C1 segment of cervical spinal cord (tissue), 14 donors: ENCODE data around the gene CAPN12.

ENCODE experiments used
- DNase-seq, 14 donors: peaks; one replicate each; lab custom pipeline; 2025; lab: John Stamatoyannopoulos, UW

Gene CAPN12

DNA sequence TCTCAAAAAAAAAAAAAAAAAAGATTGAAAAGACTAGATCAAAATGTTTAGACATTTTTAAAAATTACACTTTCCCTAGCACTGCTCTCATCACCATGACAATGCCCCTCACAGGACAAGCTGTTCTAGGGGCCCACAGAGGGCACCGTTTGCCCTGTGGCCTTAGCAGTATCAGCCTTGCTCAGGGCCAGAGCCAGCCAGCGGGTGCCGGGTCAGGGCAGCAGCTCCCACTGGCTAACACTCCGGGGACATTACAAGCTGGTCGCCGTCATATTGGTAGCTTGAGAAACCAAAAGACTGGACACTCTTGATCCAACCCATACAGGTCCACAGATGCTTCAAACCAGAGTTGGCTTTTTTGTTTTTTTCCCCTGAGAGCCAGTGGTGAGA lies 18.0 kb downstream of the CAPN12 start:
- no peak for DNase-seq

DNA sequence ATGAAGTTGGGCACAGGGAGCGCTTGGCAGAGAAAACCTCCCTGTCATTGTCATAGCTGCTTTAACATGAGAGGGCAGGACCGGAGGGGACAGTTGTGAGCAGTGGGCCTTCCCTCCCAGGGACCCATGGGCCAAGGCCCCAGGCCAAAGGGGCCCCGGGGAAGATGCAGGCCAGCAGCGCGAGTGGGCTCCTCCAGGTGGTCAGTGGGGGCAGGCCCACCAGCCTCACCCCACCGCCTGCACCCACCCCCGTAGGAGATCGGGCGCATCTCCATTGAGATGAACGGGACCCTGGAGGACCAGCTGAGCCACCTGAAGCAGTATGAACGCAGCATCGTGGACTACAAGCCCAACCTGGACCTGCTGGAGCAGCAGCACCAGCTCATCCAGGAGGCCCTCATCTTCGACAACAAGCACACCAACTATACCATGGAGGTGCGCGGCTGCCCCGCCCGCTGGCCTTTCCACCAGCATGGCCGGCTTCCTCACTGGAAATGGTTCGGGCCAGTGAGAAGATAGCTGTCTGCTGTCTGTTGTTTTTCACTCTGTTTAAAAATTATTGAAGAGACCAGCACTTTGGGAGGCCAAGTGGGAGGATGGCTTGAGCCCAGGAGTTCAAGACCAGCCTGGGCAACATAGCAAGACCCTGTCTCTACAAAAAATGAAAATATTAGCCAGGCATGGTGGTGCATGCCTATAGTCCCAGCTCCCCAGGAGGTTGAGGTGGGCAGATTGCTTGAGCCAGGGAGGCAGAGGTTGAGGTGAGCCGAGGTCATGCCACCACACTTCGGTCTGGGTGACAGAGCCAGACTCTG lies 18.6 kb downstream of the CAPN12 start:
- no peak for DNase-seq

DNA sequence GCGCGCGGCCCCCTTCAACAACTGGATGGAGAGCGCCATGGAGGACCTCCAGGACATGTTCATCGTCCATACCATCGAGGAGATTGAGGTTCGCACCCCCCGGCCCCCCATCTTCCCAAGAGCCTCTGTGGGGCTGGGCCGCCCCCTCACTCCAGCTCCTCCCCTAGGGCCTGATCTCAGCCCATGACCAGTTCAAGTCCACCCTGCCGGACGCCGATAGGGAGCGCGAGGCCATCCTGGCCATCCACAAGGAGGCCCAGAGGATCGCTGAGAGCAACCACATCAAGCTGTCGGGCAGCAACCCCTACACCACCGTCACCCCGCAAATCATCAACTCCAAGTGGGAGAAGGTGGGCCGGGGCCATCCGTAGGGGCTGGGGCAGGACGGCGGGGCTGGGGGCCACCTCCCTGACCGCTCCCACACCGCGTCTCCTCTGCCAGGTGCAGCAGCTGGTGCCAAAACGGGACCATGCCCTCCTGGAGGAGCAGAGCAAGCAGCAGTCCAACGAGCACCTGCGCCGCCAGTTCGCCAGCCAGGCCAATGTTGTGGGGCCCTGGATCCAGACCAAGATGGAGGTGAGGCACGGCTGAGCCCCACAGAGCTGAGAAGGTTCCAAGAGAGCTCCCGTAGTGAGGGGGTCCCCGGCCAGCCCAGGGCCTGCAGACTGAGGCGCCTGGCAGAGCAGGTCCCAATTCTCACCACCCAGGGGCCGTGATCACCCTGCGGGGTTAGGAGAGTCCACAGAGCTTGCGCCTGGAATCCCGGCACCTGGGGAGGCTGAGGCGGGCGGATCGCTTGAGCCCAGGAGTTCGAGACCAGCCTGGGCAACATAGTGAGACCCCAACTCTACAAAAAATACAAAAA lies 20.1 kb downstream of the CAPN12 start:
- DNase-seq: no peak

DNA sequence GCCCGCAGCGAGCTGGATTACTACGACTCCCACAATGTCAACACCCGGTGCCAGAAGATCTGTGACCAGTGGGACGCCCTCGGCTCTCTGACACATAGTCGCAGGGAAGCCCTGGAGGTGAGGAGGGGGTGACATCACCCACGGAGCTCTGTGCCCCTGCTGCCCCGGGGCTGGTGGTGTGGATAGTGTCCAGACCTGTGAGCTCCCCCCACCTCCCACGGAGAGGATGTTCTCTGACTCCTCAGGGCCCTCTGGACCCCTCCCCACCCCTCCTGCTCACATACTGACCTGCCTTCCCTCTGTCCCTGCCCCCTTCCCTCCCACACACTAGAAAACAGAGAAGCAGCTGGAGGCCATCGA lies 20.7 kb downstream of the CAPN12 start:
- no peak for DNase-seq

DNA sequence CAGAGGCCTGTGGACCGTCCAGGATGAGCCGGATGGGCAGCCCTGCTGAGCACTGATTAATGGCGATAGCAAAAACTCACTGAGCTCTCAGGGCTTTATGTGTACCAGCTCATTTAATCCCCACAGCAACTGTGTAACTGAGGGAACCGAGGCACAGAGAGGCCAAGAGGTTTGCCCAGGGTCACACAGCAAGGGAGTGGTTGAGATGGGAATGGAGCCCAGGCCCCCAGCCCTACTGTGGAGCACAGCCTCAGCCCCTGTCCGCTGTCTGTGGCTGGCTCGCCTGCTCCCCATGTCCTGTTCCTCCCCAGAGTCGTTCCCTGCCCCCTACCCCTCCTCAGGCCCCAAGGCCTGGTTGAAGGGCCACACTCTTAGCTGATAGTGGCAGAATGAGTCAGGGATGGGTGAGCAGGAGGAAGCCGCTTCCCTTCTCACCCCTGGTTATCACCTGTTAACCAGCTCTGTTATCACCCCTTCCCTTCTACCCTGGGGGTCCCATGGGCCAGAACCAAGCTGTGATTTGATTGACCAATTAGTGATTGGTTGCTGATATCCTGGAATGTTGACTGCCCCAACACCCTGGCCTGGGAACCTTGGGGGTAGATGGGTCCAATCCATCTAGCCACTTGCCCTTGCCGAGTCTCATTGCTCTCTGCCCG lies 21.2 kb downstream of the CAPN12 start:
- no peak for DNase-seq

DNA sequence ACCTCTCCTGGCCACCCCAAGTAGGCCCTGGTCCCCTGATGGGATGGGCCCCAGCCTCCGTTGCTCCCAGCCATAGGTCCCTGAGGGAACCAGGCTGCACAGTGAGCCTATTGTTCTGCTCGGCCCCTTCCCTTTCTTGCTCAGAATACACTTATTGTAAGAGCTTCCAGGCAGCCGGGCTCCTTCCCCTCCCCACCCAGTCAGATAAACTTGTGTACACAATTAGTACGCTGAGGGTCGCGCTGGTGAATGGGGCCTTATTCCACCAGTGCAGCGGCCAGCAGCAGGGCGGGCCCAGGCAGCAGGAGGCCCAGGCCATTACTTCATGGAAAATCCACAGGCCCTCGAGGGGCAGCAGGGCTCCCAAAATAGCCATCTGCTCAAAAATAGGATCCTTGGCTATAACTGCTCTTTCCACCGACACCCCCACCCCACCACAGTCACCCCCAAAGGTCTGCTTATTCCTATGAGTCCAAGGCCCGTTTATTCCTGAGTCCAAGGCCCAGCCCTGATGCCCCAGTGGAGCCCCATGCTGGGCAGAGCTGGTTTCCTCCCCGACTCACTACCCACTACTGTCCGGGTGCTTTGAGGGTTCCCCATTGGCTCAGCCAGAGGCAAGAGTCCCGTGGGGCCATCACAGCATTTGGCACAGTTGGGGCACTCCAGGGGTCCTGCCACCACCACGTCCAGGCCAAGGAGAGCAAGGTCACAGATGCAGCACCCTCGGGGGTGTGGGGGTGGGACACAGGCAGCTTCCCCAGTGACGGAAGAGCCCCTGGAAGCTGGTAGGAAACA lies 22.1 kb downstream of the CAPN12 start:
- DNase-seq: peak in 12 of 14 donors; percentile 16 to 86 (median 63)

DNA sequence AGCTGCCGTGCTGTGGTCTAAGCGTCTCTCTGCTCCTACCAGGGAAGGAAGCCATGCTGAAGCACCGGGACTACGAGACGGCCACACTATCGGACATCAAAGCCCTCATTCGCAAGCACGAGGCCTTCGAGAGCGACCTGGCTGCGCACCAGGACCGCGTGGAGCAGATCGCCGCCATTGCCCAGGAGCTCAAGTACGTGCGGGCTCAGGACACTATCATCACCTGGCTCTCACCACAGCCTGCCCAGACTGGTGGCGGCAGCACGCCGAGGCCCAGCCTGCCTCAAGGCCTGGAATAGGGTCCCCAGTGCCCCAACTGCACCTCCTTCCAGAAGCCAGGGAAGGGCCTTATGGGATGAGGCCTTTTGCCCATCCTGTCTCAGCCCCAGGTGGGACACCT lies 22.8 kb downstream of the CAPN12 start:
- DNase-seq: no peak

DNA sequence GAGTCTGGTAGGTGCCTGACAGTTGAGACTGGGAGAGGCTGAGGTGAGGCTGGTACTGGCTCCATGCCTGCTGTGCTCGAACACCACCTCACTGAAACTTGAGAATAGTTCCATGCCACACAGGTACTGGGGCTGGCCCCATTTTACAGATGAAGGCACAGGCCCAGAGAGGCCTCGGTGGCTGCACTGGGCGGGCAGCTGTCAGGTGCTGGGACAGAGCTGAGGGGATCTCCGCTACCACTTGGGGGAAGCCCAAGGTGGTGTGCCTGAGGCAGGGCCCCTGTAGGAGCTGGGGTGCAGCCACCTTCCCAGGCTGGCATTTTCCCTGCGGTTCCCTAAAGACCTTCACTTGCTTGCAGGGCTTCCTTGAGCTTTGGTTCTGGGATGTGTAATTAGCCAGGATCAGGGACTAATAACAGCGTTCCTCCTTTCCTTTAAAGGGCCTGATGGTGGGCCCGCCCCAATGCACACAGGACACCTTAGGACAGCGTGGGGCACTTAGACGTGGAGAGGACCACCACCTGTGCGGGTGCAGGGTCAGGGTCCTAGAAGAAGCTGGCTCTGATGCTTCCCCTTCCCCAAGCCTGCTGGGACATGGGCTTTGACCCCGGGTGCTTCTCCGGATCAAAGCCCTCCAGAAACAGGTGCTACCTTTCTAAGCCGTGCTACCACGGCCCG lies 23.6 kb downstream of the CAPN12 start:
- DNase-seq: no peak

DNA sequence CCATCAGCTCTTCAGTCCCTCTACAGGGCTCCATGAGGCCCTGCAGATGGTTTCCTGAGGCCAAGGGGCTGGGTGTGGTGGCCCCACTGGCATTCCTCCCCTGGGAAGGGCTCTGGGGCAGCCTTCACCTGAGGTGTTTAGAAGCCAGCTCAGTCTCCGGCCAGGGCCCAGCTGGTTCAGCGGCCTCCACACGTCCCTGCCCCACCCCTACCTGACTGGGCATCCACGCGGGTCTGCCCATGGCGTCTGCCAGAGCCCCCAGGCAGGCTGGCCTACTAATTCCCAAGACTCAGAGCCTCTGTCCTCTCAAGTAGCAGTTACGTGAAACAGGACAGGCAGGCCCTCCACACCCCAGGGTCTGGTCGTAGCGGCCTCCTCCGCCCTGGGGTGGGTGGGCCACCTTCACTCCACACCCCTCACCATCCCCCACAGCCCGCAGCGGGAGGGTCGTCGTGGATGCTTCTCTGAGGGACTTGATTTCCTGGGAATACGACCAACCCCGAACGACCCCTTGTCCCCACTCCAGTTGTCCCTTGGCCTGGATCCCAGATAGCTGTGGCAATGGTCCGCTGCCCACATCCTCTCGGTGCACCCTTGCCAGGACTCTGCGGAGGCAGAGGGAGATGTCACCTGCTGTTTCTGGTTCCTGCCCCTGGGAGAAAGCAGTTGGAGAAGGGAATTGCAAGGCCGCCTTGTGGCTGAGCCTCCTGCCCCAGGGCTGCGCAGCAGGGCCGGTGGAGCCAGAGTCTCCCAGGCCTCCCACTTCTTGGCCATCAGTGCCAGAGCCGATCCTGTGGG lies 24.3 kb downstream of the CAPN12 start:
- DNase-seq: peak in 1 of 14 donors; percentile 30

DNA sequence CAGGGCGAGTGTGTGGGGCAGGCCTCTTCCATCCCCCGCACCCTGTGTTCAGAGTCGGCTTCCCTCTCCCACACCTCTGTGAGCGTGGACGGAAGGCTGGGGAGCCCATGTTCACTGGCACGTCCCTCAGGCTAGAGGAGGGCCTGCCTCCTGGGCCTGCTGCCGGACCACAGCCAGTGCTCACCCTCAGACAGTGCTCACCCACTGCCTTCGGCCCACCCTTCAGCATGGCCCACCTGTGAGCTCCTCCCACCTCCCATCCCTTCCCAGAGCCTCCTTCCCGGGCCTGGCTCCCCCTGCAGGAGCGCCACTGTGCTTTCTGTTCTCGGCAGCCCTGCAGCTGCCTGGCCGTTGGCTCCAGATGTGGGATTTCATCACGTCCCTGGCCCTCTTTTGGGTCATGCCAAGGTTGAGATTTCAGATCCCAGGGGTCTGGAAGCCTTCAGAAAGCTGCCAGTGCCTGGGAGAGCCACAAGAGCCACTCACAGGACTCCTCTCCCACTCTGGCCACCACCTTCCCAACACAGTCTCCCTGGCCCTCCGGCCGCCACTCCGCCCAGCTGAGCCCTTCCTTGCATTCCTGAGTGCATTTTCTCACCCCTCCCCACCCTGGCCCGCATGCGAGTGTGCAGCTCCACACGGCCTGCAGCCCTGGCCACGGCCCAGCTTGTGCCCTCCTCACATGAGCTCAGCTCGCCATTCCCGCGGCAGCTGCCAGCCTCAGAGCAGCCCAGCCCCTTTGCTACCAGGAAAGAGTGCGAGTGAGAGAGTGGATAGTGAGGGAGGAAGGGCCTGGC lies 25.3 kb downstream of the CAPN12 start:
- peak in 12 of 14 donors; percentile 21 to 79 (median 34) for DNase-seq

DNA sequence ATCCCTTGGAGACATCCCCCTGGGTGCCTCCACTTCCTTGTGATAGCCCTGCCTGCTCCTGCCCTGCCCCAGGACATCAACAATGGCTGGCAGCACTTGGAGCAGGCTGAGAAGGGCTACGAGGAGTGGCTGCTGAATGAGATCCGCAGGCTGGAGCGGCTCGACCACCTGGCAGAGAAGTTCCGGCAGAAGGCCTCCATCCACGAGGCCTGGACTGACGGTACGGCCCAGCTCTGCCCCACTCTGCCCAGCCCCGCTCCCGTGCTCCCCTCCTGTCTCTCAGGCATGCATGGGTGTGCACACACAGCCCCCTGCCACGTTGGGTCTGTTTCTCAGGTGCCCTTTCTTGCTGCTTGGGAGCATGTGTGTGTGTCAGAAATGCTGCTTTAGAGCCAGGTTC lies 26.4 kb downstream of the CAPN12 start:
- no peak for DNase-seq

DNA sequence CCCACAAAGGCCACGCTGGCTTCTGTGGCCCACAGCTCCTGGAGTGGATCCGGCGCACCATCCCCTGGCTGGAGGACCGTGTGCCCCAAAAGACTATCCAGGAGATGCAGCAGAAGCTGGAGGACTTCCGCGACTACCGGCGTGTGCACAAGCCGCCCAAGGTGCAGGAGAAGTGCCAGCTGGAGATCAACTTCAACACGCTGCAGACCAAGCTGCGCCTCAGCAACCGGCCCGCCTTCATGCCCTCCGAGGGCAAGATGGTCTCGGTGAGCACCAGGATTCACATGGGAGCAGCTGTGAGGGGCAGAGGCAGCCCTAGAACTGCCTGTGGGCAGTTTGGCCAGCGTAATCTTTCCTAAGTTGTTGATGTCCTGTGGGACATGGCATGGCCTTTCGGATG lies 27.2 kb downstream of the CAPN12 start:
- no peak for DNase-seq

DNA sequence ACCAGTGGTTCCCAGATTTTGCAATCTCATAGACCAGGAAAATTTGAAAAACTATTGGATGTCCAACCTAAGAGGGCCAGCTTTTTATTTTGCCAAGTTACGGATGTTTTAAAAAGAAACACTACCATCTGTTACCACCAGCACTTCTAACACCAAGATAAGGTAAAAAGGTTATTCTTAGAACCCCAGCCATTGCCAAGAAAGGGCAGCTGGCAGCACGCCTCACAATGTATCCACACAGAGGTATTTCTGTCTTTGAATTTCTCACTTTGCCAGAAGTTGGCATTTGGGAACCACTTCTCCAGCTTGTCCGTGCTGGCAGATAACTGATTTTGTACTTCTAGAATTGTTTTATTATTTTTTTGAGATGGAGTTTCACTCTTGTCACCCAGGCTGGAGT lies 28.7 kb downstream of the CAPN12 start:
- DNase-seq: no peak

DNA sequence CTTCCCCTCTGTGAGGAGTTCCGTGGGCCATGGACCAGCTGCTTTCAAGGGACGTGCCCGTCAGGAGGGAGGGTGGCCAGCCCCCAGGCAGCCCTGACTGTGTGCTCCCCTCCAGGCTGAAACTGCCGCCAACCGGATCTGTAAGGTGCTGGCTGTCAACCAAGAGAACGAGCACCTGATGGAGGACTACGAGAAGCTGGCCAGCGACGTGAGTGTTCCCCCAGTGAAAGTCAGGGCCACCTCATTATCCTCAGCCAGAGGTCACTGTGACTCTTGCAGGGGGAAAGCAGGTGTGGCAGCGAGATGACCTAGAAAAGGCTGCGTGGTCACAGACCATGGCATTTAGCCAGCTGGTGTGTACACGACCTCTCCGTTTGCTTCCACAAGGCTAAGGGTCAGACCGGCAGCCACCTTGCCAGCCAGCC lies 29.9 kb downstream of the CAPN12 start:
- DNase-seq: no peak

DNA sequence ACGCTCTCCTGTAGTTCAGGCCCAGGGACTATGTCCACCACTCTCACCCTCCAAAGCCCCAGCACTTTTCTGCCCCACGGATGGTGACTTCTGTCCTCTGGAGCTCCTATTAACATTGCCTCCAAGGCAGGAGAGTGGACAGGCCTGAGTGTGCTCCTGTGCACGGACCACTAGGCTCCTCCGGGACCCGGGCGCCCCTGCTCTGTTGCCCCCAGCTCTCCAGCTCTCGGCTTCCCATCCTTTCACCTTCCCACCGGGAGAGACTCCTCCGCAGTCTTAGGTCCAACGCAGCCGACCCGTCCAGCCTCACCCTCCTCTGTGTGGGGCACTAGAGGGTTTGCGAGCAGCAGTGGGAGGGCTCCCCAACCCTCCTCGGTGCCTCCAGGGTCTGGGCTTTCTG lies 30.4 kb downstream of the CAPN12 start:
- DNase-seq: no peak

DNA sequence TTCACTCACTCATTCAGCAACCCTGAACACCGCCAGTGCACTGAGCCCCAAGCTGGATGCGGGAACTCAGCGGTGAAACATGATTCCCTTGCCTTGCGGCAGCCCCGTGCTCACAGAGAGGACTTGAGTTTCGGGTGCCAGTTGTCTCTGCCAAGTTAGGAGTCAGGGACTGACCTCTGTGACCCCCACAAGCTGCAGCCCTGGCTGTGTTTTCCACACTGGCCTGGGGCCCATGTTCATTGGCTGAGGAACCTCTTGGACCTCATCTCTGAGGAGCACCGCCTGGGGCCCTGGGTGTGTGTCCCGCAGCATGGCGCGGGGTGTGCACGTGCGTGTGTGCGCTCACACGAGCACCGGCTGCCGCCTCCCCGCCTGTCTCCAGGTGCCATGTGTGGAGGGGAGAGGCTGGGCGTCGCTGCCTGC lies 31.0 kb downstream of the CAPN12 start:
- DNase-seq: peak in 5 of 14 donors; percentile 17 to 48 (median 18)

DNA sequence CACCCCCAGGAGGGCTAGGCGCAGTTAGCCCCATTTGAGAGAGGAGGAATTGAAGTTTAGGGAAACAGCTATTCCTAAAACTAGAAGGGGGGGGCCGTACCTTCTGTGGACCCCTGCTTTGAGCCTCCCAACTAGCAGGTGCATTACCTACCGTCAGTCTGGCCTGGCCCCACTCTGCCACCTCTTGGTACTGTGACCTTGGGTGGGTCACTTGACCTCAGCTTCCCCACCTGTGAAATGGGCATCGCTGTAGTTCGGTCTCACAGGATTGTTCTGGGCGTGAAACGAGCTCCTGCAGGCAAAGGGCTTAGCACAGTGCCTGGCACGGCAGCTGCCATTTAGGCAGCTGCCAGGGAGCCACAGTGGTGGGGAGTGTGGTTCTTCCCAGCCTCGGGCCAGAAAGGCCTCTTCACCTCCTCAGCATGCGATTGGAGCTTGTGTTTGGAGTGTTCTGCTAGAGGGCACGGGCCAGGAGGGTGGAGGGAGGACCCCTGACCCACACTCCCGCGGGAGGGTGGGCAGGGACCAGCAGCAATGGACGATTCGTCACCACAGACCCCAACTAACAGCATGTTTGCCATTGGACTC lies 32.0 kb downstream of the CAPN12 start:
- DNase-seq: no peak

DNA sequence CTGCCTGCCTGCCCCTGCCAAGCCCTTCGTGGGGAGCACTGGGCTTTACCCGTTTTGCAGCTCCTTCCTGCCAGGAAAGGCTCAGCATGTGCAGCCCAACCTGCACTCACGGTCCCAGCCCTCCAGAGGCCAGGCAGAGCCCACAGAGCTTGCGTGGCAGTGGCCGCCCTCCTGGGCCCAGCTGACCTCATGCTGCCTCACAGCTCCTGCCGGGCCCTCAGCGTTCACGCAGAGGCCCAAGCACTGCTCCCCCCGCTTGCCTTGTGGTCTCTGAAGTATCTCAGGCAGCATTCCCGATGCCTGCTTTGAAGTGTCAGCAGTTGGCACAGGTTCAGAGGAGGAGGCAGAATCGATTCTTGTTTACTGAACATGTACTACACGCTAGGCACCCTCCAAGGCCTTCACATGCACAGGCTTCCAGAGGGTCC lies 32.5 kb downstream of the CAPN12 start:
- no peak for DNase-seq
